Measurements from ENCODE around the gene DPT.

DPT gene

GRCh38 chr1:168692472-168692871 is 36.5 kb downstream of the DPT start:
- Histone ChIP-seq H3K9me3 (no peaks in the 10 kb centered on the region), H3K27ac (no peak overlapping the region), H3K4me1 (ENCODE audit: control insufficient read depth in 1 of 2, insufficient read depth in 1 of 2, low read depth in 1 of 2, low read length in 1 of 2) (no peaks in the 10 kb centered on the region), H3K4me3 (ENCODE audit: low read depth in 1 of 2, low read length in 1 of 2) (no peak overlapping the region), H3K27me3 (no peaks in the 10 kb centered on the region), H3K36me3 (no peaks in the 10 kb centered on the region)
- TF ChIP-seq CTCF (IDR thresholded peaks at IDR 0.05): no peak

- no peak for TF ChIP-seq CTCF (IDR thresholded peaks at IDR 0.05)
- no peak overlapping the region for H3K27ac ChIP-seq
- H3K4me1 ChIP-seq (ENCODE audit: control insufficient read depth in 1 of 2, insufficient read depth in 1 of 2, low read depth in 1 of 2, low read length in 1 of 2): no peaks in the 10 kb centered on the region
- H3K27me3 ChIP-seq: no peaks in the 10 kb centered on the region
- H3K4me3 ChIP-seq (ENCODE audit: low read depth in 1 of 2, low read length in 1 of 2): no peak overlapping the region
- H3K36me3 ChIP-seq: no peaks in the 10 kb centered on the region
- H3K9me3 ChIP-seq: no peaks in the 10 kb centered on the region
Measured at GRCh38 chr1:168691541-168691940, 37.5 kb downstream of the DPT start.

GRCh38 chr1:168689726-168690602 is 39.0 kb downstream of the DPT start:
- H3K4me3 ChIP-seq (ENCODE audit: low read depth in 1 of 2, low read length in 1 of 2): no peak overlapping the region
- no peaks in the 10 kb centered on the region for H3K27me3 ChIP-seq
- H3K9me3 ChIP-seq: no peaks in the 10 kb centered on the region
- no peaks in the 10 kb centered on the region for H3K36me3 ChIP-seq
- no peak for TF ChIP-seq CTCF (IDR thresholded peaks at IDR 0.05)
- no peaks in the 10 kb centered on the region for H3K4me1 ChIP-seq (ENCODE audit: control insufficient read depth in 1 of 2, insufficient read depth in 1 of 2, low read depth in 1 of 2, low read length in 1 of 2)
- no peak overlapping the region for H3K27ac ChIP-seq

GRCh38 chr1:168689327-168689657 is 39.7 kb downstream of the DPT start:
- Histone ChIP-seq H3K9me3 (no peaks in the 10 kb centered on the region), H3K4me1 (ENCODE audit: control insufficient read depth in 1 of 2, insufficient read depth in 1 of 2, low read depth in 1 of 2, low read length in 1 of 2) (no peaks in the 10 kb centered on the region), H3K27ac (no peak overlapping the region), H3K27me3 (no peaks in the 10 kb centered on the region), H3K4me3 (ENCODE audit: low read depth in 1 of 2, low read length in 1 of 2) (no peak overlapping the region), H3K36me3 (no peaks in the 10 kb centered on the region)
- no peak for TF ChIP-seq CTCF (IDR thresholded peaks at IDR 0.05)

GRCh38 chr1:168688644-168689326 is 40.2 kb downstream of the DPT start:
- Histone ChIP-seq H3K36me3 (no peaks in the 10 kb centered on the region), H3K27ac (no peak overlapping the region), H3K27me3 (no peaks in the 10 kb centered on the region), H3K4me3 (ENCODE audit: low read depth in 1 of 2, low read length in 1 of 2) (no peak overlapping the region), H3K4me1 (ENCODE audit: control insufficient read depth in 1 of 2, insufficient read depth in 1 of 2, low read depth in 1 of 2, low read length in 1 of 2) (no peaks in the 10 kb centered on the region), H3K9me3 (no peaks in the 10 kb centered on the region)
- TF ChIP-seq CTCF (IDR thresholded peaks at IDR 0.05): no peak

Data from neutrophil (primary cell).